ENCODE results near the gene GLDN.

GLDN gene

DNA sequence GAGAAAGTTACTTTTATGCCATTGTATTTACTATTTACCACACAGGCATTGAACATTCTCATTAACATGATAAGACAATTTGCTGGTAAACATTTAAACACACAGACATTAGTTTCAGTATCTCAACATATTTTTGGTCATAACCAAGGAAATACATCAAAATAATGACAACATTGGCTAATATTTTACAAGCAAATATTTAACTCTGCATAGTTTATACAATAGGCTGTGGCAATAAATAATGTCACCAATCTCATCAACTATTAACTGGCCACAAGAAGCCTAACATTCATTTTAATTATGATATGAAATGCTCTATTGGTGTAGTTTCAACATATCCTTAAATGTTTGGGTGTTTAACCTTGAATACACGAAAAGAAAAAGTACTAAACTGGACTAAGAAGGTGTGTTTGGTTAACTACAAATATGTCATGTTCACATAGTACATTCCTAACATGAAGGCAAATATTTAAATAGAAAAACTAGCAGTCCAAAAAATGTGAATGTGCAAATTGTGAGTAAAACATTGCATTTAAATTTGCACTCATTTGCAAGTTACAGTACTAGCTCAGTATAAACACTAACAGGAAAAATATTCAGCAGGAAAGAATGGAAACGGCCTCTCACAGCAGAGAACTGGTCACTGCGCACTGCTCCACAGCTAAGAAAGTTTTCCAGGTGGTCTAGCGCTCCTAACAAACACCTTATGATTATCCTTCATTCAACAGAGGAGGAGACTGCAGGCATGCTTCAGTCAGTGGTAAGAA is 106.6 kb downstream of the GLDN start:
- no peak for TF ChIP-seq CTCF (IDR thresholded peaks at IDR 0.05; ENCODE audit: low read depth, low read length)
- H3K4me3 ChIP-seq (ENCODE audit: low read depth, low read length), result no peak overlapping the region

- TF ChIP-seq CTCF (IDR thresholded peaks at IDR 0.05; ENCODE audit: low read depth, low read length), result no peak
- H3K4me3 ChIP-seq (ENCODE audit: low read depth, low read length), result no peak overlapping the region
Observed at GRCh38 chr15:51448622-51449399, 107.4 kb downstream of the GLDN start.

DNA sequence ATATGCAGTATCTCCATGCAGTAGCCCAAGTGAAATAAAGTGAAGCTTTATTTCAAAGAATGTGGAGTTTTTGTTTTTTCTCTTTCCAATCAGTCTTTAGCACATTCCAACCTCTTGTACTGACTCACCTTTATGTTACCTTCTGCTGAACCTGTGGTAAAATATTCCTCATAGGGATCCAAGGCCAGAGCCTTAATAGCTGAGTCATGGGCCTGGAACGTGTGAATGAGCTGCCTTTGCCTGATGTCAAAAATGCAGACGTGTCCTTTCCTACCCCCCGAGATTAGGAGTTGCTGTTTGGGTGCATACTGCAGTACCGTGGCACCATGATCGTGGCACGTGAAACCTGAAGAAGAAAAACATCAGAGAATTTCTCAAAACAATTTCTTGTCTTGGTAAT is 108.5 kb downstream of the GLDN start:
- no peak overlapping the region for H3K4me3 ChIP-seq (ENCODE audit: low read depth, low read length)
- no peak for TF ChIP-seq CTCF (IDR thresholded peaks at IDR 0.05; ENCODE audit: low read depth, low read length)
